Heart right ventricle (tissue), 16 donors: ENCODE measurements around the gene PACSIN2. TPM values are rescaled to one million over a fixed set of nuclear protein-coding genes. Genes with fewer than 3 reads are reported as not detected.

Source experiments
- ATAC-seq, 8 donors: fragments of 200-7000 bp; cut with Tn5 transposase; one replicate each; pipeline ENCODE4 v1.9.1; 2020; ENCODE audit warnings: mild to moderate bottlenecking in 8 of 8, moderate library complexity in 8 of 8, moderate number of reproducible peaks in 1 of 8
- DNase-seq, 2 donors: peaks; one replicate each; pipeline ENCODE4 v3.0.0-alpha.2; 2020
- H3K27ac ChIP-seq, 10 donors: fragments of 200-600 bp; sonication (generic) in 2 of 10; one replicate each; pipeline versions ENCODE4 v1.5.0 to v1.8.0; 2020 to 2022; ENCODE audit warnings: mild to moderate bottlenecking in 3 of 10
- H3K27me3 ChIP-seq, 7 donors: fragments of 200-600 bp; one replicate each; pipeline ENCODE4 v1.8.0; 2021 to 2022; ENCODE audit warnings: mild to moderate bottlenecking in 2 of 7
- H3K36me3 ChIP-seq, 9 donors: fragments of 200-600 bp; sonication (generic) in 1 of 9; one replicate each; pipeline versions ENCODE4 v1.5.0 to v1.8.0; 2020 to 2022; ENCODE audit warnings: mild to moderate bottlenecking in 2 of 9
- H3K4me1 ChIP-seq, 9 donors: fragments of 200-600 bp; sonication (generic) in 1 of 9; one replicate each; pipeline versions ENCODE4 v1.5.0 to v1.8.0; 2020 to 2022; ENCODE audit warnings: mild to moderate bottlenecking in 4 of 9
- H3K4me3 ChIP-seq, 10 donors: fragments of 200-600 bp; sonication (generic) in 2 of 10; one replicate each; pipeline versions ENCODE4 v1.5.0 to v1.8.0; 2020 to 2022; ENCODE audit warnings: mild to moderate bottlenecking in 7 of 10, moderate library complexity in 2 of 10
- H3K9me3 ChIP-seq, 11 donors: fragments of 200-600 bp in 10 of 11; sonication (generic) in 2 of 11; one replicate each; pipeline versions ENCODE4 v1.5.0 to v1.8.0; 2013 to 2022; ENCODE audit warnings: mild to moderate bottlenecking in 2 of 11, control low read depth in 1 of 11, moderate library complexity in 1 of 11
- WGBS, 2 donors: extraction: QIAGEN DNeasy Blood & Tissue Kit; methylation state at CpG; one replicate each; pipeline ENCODE4 v1.1.7; 2013; ENCODE audit warnings: inconsistent platforms in 1 of 2; 5-methylcytosine and 5-hydroxymethylcytosine counted together
- intact Hi-C, 10 donors: fragments of 100-400 bp; cut with DNase I; formaldehyde crosslinking; loops; one replicate each; pipeline versions ENCODE4 v1.11.1 to v1.14.2; 2022
- polyA plus RNA-seq, 2 donors: library from polyadenylated mRNA; stranded (reverse); fragments of 200-250 nt; gene quantifications; one replicate each; pipeline ENCODE4 v1.2.3, GENCODE V29; 2013
- total RNA-seq, 10 donors: library from RNA; stranded (reverse); fragmentation: NEBNext Ultra II Directional in 3 of 10; extraction: Animal tissue kit (Norgen Biotek cat#: 25700) in 3 of 10; gene quantifications; one replicate each; pipeline versions ENCODE4 v1.2.1 to v1.2.4, GENCODE V29; 2021 to 2023
- TF ChIP-seq, protein P1 (sequence below), 9 donors: fragments of 200-600 bp; sonication (generic) in 2 of 9; IDR thresholded peaks; one replicate each; pipeline versions ENCODE4 v1.5.0 to v1.8.0; 2021 to 2022; ENCODE audit warnings: antibody characterized with exemption in 9 of 9, mild to moderate bottlenecking in 5 of 9, moderate library complexity in 1 of 9
- donor health status: Arrhythmogenic right ventricular cardiomyopathy.
- donor health status: ischemic (EF 13 %, LVEDD 7.1; RV severe dilation, severe dysfunction).
- donor health status: healthy with polysubstance abuse.
- donor health status: DM: no; HTN: yes; CAD: no.
- donor health status: DM: no; HTN: no; CAD: no.
- donor health status: ischemic (EF 25% LVEDD 6.9; RV normal size, moderate dysfunction).
- donor health status: ischemic (EF 25% LVEDD 5.7; RV mildly dilated, moderate dysfunction).
- donor health status: healthy.
- donor health status: DM: yes; HTN: yes; CAD: no.
- donor health status: Ischemic cardiomyopathy.
- donor health status: ischemic (EF 35%, LVEDD 5.7; RV mildly dilated, moderate dysfunction).
- donor health status: nonischemic (EF 11% LVEDD 7.7; RV severe dilation, severe dysfunction).
- donor health status: DM: yes; HTN: yes; CAD: no.
- donor health status: PGD.
- donor health status: ischemic (EF 29% LVEDD 5.4; RV normal size, mild dysfunction).
- donor health status: nonischemic (EF 23%, LVEDD 6.1; RV moderate dilation, normal function).

Gene PACSIN2
- total and polyA plus RNA-seq, 12 donors, result 24.3 to 69.7 (median 57.0) TPM

DNA sequence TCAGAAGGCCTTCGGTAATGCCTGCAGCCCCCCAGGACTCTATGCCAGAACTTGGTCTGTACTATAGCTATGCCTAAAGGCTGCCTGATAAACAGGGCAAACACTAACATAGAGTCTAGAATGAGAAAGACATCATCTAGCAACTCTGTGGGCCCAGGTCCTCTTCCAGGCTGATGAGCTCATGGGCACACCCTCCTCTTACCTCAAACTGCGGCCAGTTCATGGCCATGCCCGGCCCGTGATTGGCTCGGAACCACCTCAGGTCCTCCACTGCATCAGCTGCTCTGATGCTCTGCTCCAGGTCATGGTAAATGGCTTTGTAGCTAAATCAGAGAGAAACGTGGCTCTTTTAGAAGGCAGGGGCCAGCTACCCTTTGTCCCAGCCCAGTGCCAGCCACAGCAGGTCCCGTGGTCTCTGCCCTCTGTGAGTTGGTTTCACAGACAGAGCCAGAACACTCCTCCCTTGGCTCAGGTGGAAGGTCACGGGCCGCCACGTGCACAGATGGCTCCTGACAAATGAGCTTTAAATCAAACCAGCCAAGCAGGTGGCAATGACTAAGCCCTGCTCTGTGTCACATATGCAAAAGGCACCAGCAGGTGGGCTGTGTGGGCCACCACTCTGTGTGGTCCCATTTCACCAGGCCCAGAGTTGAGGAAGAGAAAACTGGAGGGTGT lies 132.8 kb downstream of the PACSIN2 start:
- 71 to 72% methylated on average over 10 of the region's 10 CpGs for WGBS, 2 donors
- Histone ChIP-seq H3K9me3 (no peaks in the 10 kb centered on the region), H3K4me1 (peaks cover 0 to 37% (median 13%) of the 10 kb centered on the region in 9 donors), H3K27me3 (no peaks in the 10 kb centered on the region), H3K36me3 (peaks cover 0 to 100% (median 40%) of the 10 kb centered on the region in 9 donors), H3K4me3 (no peak overlapping the region), H3K27ac (peak overlapping the region in 5 of 10 donors; percentile 15 to 56 (median 46))
- TF ChIP-seq, protein P1, sequence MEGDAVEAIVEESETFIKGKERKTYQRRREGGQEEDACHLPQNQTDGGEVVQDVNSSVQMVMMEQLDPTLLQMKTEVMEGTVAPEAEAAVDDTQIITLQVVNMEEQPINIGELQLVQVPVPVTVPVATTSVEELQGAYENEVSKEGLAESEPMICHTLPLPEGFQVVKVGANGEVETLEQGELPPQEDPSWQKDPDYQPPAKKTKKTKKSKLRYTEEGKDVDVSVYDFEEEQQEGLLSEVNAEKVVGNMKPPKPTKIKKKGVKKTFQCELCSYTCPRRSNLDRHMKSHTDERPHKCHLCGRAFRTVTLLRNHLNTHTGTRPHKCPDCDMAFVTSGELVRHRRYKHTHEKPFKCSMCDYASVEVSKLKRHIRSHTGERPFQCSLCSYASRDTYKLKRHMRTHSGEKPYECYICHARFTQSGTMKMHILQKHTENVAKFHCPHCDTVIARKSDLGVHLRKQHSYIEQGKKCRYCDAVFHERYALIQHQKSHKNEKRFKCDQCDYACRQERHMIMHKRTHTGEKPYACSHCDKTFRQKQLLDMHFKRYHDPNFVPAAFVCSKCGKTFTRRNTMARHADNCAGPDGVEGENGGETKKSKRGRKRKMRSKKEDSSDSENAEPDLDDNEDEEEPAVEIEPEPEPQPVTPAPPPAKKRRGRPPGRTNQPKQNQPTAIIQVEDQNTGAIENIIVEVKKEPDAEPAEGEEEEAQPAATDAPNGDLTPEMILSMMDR (IDR thresholded peaks at IDR 0.05), result no peak
- peak in 7 of 8 donors; percentile 3 to 63 (median 36) for ATAC-seq
- intact Hi-C loops, result no loop called here
- no peak for DNase-seq

DNA sequence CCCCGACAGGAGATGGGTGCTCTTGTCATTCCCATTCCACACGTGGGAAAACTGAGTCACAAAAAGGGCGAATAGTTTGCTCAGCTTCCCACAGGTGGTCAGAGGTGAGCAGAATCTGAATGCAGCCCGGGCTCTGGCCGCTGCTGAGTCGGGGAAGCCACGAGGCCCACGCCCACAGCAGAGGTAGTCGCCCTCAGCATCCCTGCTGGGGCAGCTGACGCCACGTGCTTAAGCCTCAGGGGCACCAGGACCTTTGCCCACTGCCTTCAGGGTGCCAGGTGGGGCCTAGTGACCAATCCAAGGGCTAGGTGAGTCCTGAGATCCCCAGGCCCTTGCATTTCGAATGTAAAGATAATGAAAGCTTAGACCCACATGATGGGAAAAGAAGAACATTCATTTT lies 133.7 kb downstream of the PACSIN2 start:
- intact Hi-C loops, result no loop called here
- Histone ChIP-seq H3K27me3 (no peaks in the 10 kb centered on the region), H3K4me1 (peaks cover 0 to 37% (median 13%) of the 10 kb centered on the region in 9 donors), H3K27ac (peak overlapping the region in 2 of 10 donors; percentile 22 to 53), H3K9me3 (no peaks in the 10 kb centered on the region), H3K36me3 (peaks cover 0 to 100% (median 49%) of the 10 kb centered on the region in 9 donors), H3K4me3 (no peak overlapping the region)
- ATAC-seq, result no peak
- DNase-seq, result no peak
- 95 to 96% methylated on average over 12 of the region's 12 CpGs for WGBS, 2 donors
- TF ChIP-seq, protein P1 (IDR thresholded peaks at IDR 0.05), result no peak

DNA sequence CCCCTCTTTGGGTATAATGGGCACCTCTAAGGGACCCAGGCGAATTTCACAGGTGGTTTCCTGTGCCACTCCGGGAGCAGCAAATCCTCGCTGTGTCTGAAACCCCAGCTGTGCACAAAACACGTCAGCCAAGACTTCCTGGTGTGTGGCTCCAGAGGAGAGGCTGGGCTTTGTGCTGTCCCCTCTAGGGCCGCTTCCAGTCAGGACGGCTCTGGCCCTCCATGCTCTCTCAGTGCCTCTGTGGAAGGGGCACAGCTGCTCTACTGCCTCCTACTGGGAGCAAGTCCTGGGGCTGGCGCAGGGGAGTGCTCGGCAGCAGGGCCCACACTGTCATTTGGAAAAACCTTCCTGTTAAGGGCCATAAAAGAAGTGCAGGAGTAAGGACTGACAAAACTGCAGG lies 134.1 kb downstream of the PACSIN2 start:
- H3K27ac ChIP-seq, result no peak overlapping the region
- H3K4me3 ChIP-seq, result no peak overlapping the region
- H3K36me3 ChIP-seq, result peaks cover 0 to 100% (median 54%) of the 10 kb centered on the region in 9 donors
- peaks cover 0 to 35% (median 13%) of the 10 kb centered on the region in 9 donors for H3K4me1 ChIP-seq
- intact Hi-C loops, result no loop called here
- TF ChIP-seq, protein P1 (IDR thresholded peaks at IDR 0.05), result peak in 1 of 9 donors; percentile 8
- DNase-seq (no peak), ATAC-seq (no peak)
- H3K9me3 ChIP-seq, result no peaks in the 10 kb centered on the region
- H3K27me3 ChIP-seq, result no peaks in the 10 kb centered on the region
- WGBS, 2 donors, result 86 to 90% methylated on average over 8 of the region's 8 CpGs

DNA sequence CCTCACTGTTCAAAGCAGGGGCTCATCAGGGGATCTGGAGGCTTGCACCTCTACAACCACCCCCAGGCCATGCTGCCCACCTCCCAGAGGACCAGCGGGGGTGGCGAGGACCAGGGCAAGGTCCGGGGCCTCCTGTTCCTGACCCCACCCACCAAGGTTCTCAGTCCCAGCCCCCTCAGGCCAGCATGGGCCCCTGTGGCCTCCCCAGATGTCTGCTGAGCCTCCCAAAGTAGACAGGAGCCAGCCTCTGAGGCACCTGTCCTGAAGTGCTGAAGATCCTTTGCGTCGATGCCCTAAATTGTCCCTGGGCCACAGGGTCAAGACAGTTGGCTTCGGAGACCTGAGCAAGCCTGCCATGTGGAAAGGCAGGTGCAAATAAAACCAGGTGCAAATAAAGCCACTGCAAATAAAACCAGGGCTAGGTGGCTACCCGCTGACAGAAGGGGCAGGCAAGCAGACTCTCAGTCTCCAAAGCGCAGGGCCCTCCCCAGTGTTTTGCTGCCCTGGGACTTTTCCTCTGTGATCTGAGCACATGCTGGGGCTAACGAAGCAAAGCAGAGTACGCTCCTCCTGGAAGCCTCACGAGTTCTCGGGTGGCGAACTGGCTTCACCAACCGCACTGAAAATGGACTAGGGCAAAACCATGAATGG lies 135.5 kb downstream of the PACSIN2 start:
- Histone ChIP-seq H3K4me1 (peaks cover 0 to 29% (median 13%) of the 10 kb centered on the region in 9 donors), H3K9me3 (no peaks in the 10 kb centered on the region), H3K27me3 (no peaks in the 10 kb centered on the region), H3K27ac (peak overlapping the region in 1 of 10 donors; percentile 2), H3K4me3 (no peak overlapping the region), H3K36me3 (peaks cover 0 to 100% (median 63%) of the 10 kb centered on the region in 9 donors)
- intact Hi-C loops, result loop anchor here in 1 of 10 donors (10.0 kb wide), 1 partner anchor 145 kb away; no protein-coding TSS in a partner anchor
- WGBS, 2 donors, result 92 to 93% methylated on average over 14 of the region's 14 CpGs
- TF ChIP-seq, protein P1 (IDR thresholded peaks at IDR 0.05), result no peak
- ATAC-seq, result no peak
- no peak for DNase-seq
